AG09319 (cell line): ENCODE measurements around the gene FNDC11.
A peak's percentile ranks its signal among the peaks of the same experiment; 100 is the strongest.

Experiments
- DNase-seq: peaks from one replicate; pipeline ENCODE4 v3.0.0-alpha.2; 2010; ENCODE audit warnings: low read depth; ENCODE audit errors: extremely low read depth
- TF ChIP-seq, protein P1 (sequence below): IDR thresholded peaks from 2 replicates; pipeline ENCODE4 v1.5.1; 2011; ENCODE audit warnings: low read depth, mild to moderate bottlenecking, inconsistent platforms, low read length, moderate library complexity

The FNDC11 gene

DNA sequence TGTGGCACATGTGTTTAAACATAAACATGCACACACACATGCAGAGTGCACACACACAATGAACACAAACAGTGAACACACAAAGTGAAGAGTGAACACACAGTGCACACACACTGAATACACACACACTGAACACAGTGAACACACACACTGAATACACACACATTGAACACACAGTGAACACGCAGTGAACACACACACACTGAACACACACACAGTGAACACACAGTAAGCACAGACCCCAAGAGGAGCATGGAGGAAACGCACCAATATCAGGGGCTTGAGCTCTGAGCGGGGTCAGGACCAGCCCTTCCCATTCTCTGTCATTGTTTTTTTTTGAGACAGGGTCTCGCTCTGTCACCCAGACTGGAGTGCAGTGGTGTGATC is 37.2 kb downstream of the FNDC11 start:
- DNase-seq = no peak
- TF ChIP-seq, protein P1, sequence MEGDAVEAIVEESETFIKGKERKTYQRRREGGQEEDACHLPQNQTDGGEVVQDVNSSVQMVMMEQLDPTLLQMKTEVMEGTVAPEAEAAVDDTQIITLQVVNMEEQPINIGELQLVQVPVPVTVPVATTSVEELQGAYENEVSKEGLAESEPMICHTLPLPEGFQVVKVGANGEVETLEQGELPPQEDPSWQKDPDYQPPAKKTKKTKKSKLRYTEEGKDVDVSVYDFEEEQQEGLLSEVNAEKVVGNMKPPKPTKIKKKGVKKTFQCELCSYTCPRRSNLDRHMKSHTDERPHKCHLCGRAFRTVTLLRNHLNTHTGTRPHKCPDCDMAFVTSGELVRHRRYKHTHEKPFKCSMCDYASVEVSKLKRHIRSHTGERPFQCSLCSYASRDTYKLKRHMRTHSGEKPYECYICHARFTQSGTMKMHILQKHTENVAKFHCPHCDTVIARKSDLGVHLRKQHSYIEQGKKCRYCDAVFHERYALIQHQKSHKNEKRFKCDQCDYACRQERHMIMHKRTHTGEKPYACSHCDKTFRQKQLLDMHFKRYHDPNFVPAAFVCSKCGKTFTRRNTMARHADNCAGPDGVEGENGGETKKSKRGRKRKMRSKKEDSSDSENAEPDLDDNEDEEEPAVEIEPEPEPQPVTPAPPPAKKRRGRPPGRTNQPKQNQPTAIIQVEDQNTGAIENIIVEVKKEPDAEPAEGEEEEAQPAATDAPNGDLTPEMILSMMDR = no peak

DNA sequence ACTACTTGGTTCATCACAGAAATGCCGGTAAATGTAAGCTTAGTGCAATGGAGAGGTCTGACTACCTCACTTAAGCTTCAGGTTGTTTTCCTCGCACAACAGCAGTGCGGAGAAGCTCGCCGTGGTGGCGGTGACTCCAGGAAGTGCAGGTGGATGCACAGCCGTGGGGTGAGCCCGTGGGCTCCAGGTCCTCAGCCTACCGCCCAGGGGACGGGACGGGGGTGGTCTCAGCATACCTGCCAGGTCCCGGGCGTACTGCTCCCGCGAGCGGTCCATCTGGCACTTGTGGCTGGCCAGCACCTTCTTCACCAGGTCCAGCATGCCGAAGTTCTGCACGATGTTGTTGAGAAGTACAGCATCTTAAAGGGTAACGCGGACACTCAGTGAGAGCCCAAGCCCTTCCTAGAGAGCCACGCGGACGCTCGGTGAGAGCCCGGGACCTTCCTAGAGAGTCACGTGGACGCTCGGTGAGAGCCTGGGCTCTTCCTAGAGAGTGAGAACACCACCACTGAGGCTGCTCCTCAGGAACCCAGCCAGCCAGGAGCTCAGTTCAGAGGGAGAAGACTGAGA is 37.9 kb downstream of the FNDC11 start:
- TF ChIP-seq, protein P1 = no peak

DNA sequence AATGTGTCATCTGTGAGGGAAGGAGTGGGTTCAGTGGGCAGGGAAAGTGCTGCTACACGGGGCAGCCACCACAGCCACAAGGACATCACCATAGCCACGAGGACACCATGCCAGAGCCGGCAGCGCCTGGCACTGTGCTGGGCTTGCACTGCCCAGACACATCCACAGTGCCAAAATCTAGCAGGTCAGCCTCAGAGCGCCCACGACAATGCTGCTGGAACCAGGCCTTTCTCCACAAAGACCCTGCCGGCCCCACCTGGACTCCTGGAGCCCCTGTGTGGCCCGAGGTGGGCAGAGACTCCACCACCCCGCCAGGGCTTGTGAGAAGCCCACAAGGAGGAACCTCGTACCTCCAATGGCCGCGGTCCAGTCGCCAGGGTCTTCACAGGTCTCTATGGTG is 38.7 kb downstream of the FNDC11 start:
- TF ChIP-seq, protein P1 = no peak

More for the DNA sequence above, 37.9 kb downstream of the FNDC11 start:
- DNase-seq = no peak

DNA sequence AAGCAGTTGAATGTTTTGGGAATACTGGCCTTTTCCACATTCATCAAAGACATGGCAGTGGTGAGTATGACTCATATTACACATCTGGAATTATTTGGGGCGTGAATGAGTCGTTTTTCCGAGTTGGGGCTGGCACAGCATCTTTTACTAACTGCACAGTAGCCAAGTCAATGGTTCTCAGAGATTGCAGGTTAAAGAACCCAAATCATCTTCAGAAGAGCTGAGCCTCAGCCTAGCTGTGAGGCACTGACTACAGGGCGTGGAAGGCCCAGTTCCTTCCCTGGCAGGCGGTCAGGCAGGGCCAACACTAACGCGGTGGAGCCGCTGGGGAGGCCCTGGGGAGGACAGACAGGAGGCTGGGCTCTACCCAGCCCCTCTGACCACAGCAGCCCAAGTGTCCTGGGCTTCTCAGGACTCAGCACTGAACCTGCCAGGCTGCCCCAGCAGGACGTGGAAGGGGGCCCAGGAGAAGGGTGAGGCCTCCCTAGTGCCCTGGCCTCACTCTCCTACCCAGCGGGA is 40.1 kb downstream of the FNDC11 start:
- TF ChIP-seq, protein P1 = no peak
- DNase-seq = peak; percentile 27

More for the DNA sequence above, 38.7 kb downstream of the FNDC11 start:
- DNase-seq = no peak

DNA sequence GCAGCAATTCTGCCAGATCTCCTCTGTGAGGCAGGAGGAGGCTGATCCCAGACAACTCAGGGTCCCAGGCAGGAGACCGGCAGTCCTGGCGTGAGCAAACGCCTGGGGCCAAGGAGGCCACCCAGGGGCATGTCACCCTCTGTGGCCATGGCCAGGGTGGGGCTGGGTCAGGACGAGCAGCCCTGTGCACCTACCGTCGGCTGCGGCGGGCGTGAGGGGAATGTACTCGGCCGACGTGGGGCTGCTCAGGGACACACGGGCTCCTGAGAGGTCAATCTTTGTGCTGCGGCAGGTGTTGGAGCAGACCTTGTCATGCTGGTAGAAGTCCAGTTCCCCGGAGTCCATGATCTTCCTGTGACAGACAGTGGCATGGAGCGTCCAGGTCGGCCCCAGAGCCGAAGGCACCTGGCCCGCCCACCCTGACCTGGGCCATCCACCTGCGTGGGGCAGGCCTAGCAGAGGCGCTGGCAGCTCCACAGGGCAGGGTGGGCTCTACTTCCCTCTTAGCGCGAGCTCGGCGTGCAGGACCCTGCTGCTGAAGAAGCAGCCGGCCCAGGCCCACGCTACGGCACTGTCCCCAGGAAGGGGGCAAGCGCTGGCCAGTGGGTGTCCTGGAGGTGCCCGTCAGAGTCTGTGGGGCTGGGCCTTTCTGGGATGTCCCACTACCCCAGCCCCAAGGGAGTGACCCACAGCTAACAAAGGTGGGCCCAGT is 41.6 kb downstream of the FNDC11 start:
- DNase-seq = no peak
- TF ChIP-seq, protein P1 = no peak

DNA sequence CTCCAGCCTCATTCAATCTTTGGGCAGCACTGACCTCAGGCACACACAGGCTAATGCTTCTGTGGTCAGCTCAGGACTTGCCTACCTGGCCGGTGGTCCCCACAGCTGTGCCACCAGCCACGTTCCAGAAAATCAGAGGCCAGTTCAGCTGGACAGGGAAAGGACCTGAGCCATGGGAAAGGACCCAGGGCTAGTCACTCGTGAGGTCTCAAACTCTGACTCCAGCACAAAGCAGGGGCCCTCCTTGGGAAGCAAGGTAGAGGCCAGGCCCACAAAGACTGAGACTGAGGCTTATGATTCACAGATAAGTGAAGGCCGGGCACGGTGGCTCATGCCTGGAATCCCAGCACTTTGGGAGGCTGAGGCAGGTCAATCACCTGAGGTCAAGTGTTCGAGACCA is 42.5 kb downstream of the FNDC11 start:
- no peak for DNase-seq
- TF ChIP-seq, protein P1 = no peak
